GM19023 (cell line): ENCODE measurements around the gene C17orf107.
"Not testable (repeated sequence)": the region's sequence is repeated elsewhere in the genome, so short reads cannot be mapped to it uniquely, and the experiment has no call there.

Experiments used
- ATAC-seq: cut with Tn5 transposase; IDR thresholded peaks from one replicate; pipeline ENCODE4 v1.9.1; 2021; ENCODE audit warnings: mild to moderate bottlenecking, moderate library complexity; ENCODE audit not compliant: unreplicated experiment

The C17orf107 gene

DNA sequence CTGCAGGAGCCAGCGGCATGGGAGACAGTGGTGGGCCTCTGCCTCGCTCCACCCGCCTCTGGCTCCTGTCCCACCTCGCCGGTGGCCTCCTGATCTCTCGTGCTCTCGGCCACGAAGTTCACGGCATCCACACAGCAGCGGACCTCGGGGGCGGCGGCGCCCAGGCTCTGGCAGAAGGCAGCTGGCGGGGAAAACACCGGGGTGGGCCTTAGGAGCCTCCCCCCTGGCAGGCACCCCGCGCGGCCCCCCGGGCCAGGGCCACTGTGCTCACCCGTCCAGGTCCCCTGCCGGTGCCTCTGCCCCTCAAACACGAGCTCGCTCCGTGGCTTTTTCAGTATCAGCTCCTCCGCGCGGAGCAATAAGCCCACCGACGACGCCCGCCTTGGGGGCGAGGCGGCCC lies 409 bp upstream of the C17orf107 start:
- no peak for ATAC-seq

GRCh38 chr17:4900231-4901107 lies 1.1 kb downstream of the C17orf107 start:
- ATAC-seq: no peak

- no peak for ATAC-seq
These were observed 1.8 kb downstream of the C17orf107 start for GRCh38 chr17:4901108-4901647.

- ATAC-seq: no peak
These were observed 2.5 kb downstream of the C17orf107 start for GRCh38 chr17:4901648-4902344.

DNA sequence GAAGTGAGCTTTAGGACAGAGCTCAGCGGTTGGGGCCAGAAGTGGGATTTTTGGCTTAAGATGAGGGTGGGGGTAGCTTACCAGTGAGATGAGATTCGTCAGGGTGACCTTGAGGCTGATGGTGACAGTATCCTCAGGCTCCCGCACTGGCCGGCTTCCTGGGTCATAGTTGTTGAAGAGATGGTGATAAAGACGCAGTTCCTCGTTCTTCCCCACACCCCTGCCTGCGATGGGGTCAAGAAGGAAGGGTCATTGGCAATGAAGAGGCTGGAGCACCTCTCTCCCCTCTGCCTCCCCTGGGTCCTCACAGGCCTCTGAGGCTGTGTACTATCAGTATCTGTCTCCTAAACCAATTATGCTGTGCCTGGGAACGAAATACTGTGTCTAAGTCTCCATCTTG lies 3.2 kb downstream of the C17orf107 start:
- ATAC-seq: no peak

GRCh38 chr17:4903051-4903818 lies 3.9 kb downstream of the C17orf107 start, which contains the start of gene CHRNE:
Gene CHRNE, minus strand, starts transcription at chr17:4903098. Its CDS starts 35 bp downstream, at chr17:4903063.
- no peak for ATAC-seq

DNA sequence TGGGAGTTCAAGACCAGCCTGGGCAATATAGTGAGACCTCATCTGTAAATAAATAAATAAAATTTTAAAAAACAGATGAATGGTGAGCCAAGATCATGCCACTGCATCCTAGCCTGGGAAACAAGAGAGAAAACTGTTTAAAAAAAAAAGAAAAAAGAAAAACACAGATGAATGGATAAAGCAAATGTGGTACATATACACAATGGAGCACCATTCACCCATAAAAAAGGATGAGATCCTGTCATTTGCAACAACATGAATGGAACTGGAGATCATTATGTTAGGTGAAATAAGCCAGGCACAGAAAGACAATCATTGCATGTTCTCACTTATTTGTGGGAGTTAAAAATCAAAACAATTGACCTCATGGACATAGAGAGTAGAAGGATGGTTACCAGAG lies 7.3 kb downstream of the C17orf107 start:
- ATAC-seq: not testable (repeated sequence)

- ATAC-seq: no peak
These were observed 9.0 kb downstream of the C17orf107 start for GRCh38 chr17:4908301-4908700.

GRCh38 chr17:4908711-4909496 lies 9.6 kb downstream of the C17orf107 start:
- ATAC-seq: no peak

DNA sequence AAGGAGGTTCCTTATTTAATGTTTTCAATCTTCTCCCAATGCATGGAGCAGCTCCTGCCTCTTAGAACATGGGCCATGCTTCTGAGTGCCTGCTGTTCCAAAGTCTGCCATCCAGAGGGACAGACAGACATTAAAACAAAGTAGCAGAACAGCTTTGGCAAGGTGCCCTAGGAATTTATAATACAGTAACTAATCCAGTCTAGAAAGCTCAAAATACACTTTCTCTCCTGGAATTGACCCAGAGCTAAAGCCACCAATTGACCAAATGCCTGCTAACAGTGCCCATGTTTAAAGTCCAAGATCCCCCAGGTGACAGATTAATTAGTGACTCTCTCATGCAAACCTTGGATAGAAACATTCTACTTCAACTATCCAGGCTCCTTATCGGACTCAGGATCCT lies 14.7 kb downstream of the C17orf107 start:
- no peak for ATAC-seq

- ATAC-seq: not testable (repeated sequence)
These were observed 15.2 kb downstream of the C17orf107 start for GRCh38 chr17:4914551-4914950.

DNA sequence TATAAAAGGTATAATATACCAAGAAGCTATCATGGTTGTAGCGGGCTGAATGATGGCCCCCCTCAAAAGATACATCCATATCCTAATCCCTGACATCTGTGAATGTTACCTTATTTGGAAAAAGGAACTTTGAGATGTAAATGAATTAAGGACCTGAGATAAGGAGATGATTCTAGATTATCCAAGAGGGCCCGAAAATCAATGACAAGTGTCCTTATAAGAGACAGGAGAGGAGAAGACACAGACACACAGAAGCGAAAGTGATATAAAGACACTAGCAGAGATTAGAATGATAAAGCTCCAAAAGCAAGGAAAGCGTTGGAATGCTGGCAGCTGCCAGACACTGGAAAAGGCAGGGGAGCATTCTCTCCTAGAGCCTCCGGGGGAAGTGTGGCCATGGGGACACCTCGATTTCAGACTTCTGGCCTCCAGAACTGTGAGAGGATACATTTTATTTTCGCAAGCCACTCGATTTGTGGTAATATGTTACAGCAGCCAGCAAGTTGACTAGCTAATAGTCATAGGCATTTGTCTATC lies 20.2 kb downstream of the C17orf107 start:
- ATAC-seq: no peak

DNA sequence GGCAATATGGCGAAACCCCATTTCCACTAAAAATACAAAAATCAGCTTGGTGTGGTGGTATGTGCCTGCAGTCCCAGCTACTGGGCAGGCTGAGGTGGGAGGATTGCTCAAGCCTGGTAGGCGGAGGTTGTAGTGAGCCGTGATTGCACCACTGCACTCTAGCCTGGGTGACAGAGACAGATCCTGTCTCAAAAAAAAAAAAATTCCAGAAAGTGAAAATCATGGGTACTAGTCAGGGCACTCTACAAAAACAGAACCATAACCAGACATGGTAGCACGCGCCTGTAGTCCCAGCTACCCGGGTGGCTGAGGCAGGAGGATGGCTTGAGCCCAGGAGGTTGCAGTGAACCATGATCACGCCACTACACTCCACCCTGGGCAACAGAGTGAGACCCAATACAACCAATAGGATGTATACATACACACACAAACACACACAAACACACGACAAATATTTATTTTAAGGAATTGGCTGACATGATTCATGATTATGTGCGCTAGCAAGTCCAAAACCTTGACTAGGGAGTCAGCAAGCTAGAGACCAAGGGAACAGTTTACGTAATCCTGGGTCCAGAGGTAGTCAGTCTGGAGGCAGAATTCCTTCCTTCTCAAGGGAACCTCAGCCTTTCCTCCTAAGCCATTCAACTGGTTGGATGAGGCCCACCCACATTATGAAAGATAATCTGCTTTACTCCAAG lies 21.2 kb downstream of the C17orf107 start:
- ATAC-seq: no peak

DNA sequence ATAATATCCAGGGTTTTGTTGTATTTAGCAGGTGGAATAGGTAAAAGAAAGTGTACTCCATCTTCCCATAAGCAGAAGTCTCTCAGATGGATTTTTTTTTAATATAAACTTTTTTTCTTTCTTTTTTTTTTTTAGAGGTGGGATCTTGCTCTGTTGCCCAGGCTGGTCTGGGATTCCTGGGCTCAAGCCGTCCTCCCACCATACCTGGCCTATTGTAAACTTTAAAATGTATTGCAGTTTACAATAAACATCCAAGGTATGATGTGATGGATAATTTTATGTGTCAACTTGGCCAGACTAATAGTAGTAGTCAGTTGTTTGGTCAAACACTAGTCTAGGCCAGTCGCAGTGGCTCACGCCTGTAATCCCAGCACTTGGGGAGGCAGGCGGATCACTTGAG lies 22.0 kb downstream of the C17orf107 start:
- ATAC-seq: no peak

DNA sequence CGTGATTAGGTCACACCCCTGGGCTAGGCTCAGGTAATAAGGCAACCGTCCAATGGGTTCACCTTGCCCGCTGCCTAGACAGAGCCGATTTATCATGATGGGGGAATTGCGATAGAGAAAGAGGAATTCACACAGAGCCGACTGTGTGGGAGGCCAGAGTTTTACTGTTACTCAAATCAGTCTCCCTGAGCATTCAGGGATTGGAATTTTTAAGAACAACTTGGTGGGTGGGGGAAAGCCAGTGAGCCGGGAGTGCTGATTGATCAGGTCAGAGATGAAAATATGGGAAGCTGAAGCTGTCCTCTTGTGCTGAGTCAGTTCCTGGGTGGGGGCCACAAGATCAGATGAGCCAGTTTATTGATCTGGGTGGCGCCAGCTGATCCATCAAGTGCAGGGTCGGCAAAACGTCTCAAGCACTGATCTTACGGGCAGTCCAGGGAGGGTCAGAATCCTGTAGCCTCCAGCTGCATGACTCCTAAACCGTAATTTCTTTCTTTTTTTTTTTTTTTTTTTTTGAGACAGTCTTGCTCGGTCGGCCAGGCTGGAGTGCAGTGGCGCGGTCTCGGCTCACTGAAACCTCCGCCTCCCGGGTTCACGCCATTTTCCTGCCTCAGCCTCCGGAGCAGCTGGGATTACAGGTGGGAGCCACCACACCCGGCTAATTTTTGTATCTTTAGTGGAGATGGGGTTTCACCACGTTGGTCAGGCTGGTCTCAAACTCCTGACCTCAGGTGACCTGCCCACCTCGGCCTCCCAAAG lies 27.4 kb downstream of the C17orf107 start:
- ATAC-seq: not testable (repeated sequence)

GRCh38 chr17:4928881-4929280 lies 29.5 kb downstream of the C17orf107 start:
- ATAC-seq: no peak

- no peak for ATAC-seq
These were observed 32.6 kb downstream of the C17orf107 start, which contains the start of gene GP1BA for GRCh38 chr17:4931963-4932362. Gene GP1BA, plus strand, starts transcription at chr17:4932277. Its CDS starts 328 bp downstream, at chr17:4932605.

DNA sequence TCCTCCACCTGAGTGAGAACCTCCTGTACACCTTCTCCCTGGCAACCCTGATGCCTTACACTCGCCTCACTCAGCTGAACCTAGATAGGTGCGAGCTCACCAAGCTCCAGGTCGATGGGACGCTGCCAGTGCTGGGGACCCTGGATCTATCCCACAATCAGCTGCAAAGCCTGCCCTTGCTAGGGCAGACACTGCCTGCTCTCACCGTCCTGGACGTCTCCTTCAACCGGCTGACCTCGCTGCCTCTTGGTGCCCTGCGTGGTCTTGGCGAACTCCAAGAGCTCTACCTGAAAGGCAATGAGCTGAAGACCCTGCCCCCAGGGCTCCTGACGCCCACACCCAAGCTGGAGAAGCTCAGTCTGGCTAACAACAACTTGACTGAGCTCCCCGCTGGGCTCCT lies 33.4 kb downstream of the C17orf107 start:
- no peak for ATAC-seq

- ATAC-seq: no peak
These were observed 34.3 kb downstream of the C17orf107 start for GRCh38 chr17:4933646-4934045.
